HK-2 (cell line): ENCODE measurements around the gene OS9.

Experiments
- DNase-seq: peaks from one replicate; pipeline ENCODE4 v3.0.0-alpha.2; 2018; ENCODE audit not compliant: unreplicated experiment

OS9 gene

DNA sequence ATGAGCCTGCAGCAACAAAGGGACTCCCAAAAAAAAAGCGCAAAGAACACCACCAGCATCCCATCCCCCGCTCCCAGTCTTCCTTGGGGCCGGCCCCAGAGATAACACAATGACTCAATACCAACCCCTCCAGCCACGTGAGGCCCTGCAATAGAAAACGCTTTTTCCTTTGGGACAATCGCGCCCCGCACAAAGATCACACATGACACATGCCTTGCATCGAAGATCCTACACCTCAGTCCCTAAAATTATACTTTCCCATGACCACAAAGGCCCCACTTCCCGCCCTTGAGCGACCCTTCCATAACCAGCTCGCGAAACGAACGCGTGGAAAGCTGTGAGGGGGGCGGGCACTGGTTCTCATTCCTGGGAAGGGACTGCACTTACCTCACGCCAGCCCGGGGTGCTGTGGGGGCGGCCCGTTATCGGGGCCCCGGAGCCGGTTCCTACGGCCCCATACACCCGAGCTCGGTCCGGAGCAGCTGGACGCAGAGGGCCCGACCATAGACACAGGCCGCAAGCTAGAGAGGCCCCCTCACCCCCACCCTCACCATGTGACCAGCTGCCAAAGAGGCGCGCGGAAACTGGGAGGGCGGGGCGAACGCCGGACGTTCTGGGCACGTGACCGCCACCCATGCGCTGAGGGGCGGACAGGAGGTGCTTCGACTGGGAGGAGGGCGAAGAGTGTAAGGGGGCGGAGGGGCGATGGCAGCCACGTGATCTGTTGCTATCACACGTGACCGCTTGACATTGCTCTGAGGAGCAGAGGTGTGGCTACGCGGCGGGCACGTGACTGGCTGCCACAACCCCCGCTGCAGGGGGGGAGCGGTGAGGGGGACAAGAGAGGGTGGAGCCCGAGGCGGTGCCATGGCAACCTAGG is 58.1 kb downstream of the OS9 start, which contains the start of gene CDK4:
TSS of gene CDK4 (minus strand) at position 523 of the 880 bp plus-strand sequence. CDS start 593 bp downstream, outside the sequence.
- DNase-seq = peak; percentile 99

DNA sequence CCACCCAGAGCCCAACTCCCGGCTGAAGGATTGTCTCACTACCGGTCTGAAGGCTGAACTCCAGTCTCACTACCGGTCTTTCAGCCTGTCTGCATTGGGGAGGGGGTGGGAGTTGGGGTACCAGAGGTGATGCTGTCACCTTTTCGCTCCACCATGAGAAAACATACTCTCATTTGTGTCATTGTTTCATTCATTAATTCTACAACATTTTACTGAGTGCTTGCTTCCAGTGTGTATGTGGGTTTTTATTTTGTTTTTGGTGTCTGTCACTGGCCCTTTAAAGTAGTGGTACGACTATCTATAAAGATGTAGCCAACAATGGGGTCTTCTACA is 58.7 kb downstream of the OS9 start:
- no peak for DNase-seq

DNA sequence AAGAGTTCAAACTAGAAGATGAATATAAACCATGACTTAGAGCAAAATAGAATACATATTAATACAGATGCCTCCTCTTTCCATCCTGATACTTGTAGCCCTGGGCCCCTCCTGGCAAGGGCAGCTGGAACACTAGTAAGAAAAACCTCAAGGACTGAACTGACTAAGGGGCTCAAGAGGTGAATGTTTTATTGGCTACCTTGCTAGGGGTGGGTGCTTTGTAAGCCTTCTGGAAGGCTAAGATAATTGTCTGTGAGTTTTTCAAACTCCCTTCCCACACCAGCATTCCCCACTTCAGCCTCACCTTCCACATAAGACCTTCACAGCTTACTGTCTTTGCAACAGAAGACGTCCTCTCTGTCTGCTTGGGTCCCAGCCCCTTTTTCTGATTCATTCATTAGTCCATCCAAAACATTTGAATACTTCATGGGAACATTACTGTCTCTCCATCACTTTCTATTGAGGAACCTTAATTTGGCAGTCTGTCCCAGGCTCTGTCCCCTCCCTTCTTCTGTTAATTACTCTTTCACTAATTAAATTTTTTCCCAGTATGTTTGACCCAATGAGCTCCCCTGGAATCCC is 59.9 kb downstream of the OS9 start:
- DNase-seq = no peak

DNA sequence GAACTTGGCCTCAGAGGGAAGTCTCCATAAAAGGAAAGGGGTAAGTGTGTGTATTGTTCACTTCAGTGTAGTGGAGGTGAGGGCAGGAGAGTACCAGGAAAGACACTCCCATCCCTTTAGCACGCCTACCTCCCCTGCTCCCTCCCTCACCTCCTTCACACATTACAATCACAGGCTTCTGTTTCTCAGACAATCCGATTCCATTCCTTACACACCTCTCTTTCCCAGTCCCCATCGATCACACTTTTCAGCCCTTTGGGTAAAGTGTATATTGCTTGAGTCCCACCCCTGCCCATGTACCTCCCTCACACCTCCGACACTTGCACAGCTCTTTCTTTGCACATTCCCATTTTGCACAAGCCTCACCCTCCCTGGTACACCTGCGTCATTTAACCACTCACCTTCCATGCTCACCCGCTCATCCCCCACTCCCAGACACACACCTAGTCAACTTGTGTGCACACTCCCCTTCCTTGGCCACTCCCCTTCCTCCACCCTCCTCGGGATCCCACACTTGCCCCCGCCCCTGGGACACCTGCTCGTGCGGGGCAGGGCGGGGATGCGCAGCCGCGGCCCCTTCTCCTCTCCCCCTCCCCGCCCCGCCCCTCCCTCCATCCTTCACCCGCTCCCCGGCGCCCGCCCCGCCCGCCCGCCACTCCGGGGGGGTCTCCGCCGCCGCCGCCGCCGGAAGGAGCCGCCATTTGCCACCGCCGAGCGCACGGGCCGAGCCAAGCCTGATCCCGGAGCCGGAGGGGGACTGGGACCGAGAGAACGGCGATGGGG is 60.7 kb downstream of the OS9 start, which contains the start of gene MARCHF9:
TSS of gene MARCHF9 (plus strand) at position 693 of the 783 bp plus-strand sequence. CDS start 426 bp downstream, outside the sequence.
- no peak for DNase-seq

DNA sequence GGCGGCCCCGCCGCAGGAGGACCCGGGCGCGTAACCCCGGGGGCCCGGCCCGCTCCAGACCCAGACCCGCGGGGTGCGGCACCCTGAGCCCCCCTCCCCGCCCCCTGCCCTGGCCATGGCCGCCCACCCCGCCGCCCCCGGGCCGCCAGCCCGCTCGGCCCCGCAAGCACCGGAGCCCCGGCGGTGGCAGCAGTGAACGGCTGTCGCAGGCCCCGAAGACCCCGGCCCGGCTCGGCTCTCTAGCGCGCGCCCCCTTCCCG is 61.2 kb downstream of the OS9 start:
- no peak for DNase-seq

DNA sequence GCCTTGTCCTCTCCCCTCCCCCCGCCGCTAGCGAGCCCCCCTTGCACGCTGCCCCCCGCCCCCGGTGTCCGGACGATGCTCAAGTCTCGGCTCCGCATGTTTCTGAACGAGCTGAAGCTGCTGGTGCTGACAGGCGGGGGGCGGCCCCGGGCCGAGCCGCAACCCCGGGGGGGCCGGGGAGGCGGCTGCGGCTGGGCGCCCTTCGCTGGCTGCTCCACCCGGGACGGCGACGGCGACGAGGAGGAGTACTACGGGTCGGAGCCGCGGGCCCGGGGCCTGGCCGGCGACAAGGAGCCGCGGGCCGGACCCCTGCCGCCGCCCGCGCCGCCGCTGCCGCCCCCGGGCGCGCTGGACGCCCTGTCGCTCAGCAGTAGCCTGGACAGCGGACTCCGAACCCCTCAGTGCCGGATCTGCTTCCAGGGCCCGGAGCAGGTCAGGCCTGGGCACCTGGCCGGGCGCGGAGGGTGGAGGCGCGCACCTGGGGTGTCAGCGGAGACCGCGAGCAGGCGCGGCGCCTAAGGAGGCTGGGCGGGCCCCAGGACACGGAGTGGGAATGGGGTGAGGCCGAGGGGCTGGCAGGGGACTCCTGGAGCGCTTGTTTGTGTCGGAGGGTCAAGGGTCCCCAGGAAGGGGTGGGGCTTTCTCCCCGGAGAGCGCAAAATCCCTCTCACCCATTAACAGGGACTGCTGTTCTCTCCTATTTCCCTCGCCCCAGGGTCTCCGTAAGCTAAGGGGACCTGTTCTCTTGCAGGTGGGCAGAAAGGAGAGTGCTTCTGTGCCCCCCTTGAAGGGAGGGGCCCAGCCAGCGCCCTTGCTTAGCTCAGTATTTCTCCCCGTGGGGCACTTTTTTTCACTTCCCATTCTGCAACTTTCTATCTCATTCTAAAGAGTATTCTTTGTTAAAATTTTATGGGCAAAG is 61.8 kb downstream of the OS9 start:
- no peak for DNase-seq

DNA sequence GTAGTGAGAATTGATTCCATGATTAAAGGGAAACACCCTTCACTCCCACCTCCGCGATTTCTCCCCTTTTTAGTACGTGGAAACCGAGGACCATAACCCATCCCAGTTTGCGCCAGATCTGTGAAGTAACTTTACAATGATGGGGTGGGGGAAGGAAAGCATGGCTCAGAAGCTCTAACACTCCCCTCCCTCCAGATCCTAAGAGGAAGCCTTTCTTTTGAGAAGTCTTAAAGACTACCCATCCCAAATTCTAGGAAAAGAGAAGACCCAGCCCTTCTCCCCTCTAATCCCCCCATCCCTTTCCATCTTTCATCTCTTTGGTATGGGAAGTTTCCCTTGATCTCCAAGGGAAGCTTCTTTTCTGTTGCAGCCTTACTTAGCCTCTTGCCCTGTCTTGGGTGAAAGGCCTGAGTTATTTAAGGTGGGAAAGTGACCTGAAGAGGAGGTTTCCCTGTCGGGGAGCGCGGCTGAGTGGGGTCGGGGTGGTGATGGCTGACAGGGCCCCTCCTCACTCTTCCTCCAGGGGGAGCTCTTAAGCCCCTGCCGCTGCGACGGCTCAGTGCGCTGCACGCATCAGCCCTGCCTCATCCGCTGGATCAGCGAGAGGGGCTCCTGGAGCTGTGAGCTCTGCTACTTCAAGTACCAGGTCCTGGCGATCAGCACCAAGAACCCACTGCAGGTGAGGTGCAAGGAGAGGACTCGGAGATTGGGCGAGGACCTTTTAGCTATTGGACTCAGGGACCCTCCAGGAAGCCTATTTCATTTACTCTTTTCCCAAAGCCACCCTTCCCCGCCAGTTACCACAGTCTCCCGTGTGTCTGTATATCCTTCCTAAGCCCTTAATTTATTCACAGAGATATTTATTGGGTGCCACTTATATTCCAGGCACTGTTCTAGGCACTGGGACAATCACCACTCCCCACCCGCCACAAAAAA is 62.7 kb downstream of the OS9 start:
- no peak for DNase-seq

DNA sequence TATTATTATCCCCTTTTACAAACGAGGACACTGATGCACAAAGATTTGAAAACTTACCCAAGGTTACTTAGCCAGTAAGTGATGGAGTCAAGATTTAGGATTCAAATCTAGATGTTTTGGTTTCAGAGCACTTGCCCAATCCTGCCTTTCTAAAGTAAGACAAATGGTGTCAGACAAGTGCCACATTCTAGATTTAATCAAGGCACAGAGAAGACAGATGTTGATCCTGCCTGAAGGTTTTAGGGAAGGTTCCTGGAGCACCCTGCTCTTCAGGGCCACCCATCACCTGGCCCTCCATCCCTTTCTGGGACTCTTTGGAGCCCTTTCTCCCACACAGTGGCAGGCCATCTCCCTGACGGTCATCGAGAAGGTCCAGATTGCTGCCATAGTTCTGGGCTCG is 63.8 kb downstream of the OS9 start:
- DNase-seq = no peak

DNA sequence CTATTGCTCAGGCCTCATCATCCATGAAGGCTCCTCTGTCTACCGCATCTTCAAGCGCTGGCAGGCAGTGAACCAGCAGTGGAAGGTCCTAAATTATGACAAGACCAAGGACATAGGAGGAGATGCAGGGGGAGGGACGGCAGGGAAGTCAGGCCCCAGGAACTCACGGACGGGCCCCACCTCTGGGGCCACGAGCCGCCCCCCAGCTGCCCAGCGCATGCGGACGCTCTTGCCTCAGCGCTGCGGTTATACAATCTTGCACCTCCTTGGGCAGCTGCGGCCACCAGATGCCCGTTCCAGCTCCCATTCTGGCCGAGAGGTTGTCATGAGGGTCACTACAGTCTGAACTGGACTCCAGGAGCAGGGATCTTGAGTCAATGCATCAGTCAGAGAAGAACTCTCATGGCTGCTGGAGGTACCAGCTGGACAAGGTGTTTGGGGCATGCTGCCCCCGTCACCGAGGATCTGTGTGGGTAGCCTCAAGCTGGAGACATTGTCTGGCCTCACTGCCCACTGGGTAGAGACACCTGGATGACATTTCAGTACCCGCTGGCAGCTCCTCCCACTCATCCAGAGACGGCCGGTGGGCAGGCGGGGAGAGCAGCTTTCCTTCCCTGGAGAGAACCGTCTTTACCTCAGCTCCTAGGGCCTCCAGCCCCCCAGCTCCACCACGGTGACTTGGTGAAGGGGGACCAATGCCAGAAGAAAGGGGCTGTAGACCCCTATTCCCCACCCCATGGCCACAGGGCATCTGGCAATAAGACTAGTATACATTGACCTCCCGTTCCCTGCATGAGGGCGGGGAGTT is 64.8 kb downstream of the OS9 start:
- DNase-seq = no peak

DNA sequence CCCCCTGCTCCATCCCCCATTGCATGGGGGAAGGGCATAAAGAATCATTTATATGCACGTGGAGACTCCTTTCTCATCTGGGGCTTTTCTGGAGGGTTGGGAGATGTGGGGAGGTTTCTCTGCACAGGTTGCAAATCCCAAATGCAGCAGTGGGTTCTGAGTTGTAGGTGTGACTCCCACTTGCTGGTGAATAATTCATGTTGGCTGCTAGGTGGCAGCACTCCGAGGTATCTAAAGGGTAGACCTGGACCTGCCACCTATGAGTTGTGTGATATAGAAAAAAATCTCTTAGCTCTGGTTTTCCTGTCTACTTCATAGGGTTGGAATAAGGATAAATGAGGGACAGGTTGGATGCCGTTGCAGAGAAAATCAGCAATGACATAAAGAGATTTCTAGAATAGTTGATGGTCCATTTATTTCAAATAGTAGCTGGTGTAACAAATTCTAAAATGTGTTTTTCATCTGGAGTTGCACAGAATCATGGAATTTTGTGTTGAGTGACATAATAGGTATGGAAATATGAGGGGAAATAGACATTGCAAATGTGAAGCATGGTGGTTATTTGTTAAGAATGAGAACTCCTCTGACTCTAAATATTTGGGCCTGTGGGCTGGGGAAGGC is 65.5 kb downstream of the OS9 start:
- DNase-seq = no peak

DNA sequence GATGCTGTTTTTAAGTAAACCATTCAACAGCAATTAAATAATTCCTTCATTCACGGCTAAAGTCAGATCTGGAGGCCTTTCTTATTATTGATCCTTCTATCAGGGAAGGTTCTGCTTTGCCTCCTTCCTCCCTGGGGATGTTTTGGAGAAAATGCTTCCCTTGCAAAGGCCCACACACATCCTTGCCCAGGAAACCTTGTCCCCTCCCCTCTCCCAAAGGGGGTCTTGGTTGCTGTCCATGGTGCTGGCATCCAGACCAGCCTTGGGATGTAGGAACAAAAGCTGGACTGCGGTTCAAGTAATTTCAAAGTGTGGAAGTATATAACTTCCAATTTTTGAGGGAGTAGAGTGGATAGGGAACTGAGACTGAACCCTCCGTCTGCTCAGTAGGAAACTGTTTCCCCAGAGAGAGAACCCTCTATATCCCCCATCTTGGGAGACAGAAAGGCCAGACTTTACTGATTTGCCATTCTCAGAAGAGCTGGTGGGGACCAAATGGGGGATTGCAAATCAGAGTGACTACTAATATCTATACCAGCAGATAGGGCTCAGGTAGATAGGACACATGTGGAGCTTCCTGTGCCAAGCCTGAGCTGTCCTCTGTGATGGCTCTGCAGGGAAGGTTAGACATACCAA is 66.5 kb downstream of the OS9 start:
- no peak for DNase-seq

DNA sequence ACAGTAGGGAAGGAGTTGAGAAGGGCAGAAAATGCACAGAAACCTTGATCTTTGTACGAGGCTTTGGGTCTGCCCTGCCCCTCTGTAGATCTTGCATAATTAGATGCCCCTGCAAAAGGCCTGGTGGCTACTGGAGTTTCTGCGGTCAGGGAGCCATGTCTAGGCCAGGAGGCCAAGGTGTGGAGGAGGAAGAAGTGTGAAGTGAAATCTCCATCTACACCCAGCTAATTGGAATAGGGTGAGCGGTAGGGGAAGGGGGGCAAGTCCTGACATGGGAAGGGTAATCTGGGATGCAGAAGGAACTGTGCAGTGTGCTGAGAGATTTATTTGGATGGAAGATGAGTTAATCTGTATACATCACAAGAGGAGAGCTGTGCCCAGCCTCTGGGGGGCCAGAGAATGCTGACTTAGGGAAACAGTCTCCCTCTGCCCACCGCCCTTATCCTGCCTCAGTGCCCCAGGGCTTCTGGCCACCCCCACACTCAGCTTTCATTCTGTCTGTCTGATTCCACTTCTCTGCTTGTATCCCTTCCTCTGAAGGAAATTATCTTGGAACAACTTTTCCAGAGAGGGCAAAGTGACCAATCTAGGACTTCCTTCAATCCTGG is 67.6 kb downstream of the OS9 start:
- no peak for DNase-seq

DNA sequence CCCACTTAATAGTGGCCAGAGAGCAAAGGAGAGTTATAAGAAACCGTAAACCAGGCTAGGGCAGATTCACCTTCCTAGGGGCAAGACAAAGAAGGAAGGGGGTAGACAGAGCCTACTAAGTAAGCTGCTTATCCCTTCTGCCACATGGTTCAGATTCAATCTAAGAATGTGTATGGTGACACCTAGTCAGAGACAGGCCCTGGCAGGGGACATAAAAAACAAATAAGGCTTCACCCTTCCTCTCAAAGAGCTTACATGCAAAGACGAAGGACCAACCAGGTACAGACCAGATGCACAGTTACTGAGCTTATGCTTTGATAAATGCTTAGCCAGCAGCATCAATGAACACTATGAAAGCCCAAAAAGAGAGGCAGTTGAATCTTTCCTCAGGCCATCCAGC is 68.5 kb downstream of the OS9 start:
- no peak for DNase-seq

DNA sequence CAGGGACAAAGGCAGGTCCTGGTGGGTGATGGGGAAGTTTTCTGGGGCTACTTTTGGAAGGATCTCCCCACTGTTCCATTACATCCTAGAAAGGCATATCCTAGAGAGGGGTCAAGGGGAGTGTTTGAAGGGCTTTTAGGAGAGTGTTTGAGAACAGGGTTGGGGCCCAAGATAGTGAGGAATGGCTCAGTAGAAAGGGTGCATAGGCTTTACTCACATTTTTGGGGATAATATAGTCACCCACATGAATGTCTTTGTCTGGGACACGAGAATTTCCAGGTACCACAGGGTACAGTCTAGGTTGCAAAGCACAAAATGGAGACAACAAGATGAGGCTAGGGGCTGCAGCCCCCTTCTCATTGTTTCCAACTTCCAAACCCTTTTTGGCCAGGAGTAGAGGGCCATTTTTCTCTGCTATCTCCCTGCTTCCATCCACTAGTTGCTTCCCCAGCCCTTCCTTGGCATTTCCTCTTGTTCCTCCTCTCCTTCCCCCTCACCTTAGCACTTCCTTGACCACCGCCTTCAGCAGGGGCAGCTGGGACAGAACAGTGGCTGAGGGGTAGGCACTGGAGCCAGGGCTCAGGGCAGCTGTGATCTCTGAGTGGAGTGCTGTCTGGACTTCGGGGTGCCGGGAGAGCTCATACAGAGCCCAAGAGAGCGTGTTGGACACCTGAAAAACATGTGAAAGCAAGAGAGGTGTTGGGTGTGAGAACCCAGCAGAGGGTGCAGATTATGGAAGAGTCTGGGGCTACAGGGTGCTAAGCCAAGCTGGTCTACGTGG is 70.1 kb downstream of the OS9 start:
- DNase-seq = no peak

DNA sequence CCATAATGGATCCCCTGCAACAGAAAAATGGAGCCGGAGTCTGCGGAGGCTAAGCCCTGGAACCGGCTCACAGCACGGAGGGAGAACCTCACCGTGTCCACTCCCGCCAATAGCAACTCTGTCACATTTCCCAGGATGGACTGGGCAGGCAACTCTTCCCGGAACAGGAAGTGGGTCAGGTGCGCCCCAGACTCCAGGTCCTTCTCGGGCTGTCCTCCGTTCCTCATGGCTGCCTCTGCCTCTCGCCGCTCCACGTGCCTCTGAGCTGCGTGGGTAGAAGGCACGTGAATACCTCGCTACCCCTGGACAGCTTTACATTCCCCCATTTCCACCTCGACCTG is 70.7 kb downstream of the OS9 start:
- DNase-seq = no peak

DNA sequence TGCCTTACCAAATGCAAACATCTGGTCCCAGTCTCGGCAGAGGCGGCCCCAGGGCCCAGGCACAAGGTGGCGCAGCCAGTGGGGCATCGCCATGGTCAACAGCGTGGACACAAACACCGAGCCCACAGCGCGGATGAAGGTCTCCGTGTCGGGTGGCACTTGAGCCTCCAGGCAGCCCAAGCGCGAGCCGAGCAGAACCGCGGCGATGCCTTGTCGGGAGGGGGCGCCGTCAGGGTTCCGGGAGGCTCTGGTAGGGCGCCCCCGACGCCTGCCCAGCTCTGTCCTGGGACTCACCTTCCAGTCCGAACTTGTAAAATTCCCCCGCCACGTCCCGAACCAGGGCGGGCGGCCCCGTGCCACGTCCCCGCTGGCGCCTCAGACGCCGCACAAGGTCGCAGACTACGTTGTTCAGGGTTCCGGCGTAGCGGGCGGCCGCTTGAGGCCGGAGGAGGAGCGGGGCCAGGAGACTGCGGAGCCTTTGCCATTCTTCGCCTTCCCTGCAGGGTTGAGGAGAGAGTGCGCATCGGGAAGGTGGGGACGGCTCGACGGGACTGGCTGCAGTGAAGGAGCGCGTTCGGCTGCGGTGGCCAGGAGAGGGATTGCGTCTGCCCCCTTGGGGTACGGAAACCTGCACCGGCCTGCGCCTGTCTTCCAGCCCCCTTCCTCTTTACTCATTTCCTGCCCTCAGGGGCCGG is 71.2 kb downstream of the OS9 start:
- DNase-seq = no peak
